Cerebellar cortex (tissue), 1 donor: ENCODE data around the gene TFEB.

Experiments
- DNase-seq: peaks from one replicate; pipeline ENCODE4 v3.0.0-alpha.2; 2015; ENCODE audit warnings: low spot score

Gene TFEB

DNA sequence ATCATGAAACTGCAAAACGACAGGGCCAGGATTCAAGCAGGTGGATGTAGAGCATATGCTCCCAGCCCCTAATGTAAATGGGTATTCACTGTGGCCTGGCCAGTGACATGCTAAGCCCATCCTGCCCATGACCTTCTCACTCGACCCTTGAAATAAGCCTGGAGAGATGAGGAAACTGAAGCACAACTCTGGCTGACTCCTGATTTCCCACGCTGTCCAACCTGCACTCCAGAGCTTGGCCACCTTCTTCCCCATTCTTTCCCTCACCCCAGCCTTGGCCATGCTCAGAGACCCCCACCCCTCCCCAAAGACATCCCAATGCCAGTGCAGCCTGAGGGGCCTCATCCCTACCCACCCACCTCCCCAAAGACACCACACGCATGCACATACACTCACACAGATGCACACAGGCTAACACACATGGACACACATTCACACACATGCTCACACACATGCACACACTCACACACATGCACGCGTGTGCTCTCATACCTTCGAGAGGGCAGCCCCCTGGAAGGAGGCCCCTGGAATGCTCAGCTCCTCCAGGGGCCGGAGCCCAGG is 12.4 kb downstream of the TFEB start:
- no peak for DNase-seq

- DNase-seq: no peak
Observed at GRCh38 chr6:41721414-41721813, 14.0 kb downstream of the TFEB start.

DNA sequence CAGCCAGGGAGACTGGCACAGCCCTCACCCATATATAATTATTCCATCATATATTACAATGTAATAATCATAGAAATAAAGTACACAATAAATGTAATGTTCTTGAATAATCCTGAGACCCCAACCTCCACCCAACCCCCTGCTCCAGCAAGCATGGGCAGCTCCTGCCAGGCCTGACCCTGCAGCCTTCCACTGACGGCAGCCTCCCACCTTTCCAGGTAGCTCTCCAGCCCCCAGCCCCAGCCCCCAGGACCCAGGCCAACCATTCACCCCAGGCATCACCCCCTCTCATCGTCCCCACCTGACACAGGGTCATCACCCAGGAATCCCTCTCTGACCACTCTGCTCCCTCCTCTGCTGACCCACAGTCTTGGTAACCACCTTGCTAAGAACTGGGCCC is 14.6 kb downstream of the TFEB start:
- DNase-seq: no peak

DNA sequence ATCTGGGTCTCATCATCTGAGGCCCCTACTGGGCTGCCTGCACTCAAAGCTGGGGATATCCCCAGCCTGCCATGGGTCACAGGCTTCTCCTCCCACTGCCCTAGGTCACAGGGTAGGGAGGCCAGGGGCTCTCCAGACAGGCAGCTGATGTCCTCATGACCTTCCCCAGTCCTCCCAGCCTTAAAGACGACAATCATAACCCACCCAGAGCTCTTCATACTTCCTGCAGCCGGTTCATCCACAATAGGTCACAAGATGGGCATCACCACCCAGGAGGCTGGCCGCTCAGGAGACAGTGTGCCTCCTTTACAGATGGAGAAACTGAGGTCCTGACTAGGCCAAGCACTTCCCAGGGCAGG is 15.2 kb downstream of the TFEB start:
- DNase-seq: no peak

- no peak for DNase-seq
Observed at GRCh38 chr6:41719436-41720261, 15.8 kb downstream of the TFEB start.

DNA sequence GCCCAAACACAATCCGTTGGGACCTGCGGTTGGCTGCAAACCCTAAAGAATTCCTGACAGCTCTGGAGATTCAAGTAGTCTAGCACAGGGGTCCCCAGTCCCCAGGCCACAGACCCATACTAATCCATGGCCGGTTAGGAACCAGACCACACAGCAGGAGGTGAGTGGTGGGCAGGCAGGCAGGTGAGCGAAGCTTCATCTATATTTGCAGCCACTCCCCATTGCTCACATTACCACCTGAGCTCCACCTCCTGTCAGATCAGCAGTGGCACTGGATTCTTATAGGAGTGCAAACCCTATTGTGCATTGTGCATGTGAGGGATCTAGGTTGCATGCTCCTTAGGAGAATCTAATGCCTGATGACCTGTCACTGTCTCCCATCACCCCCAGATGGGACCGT is 16.6 kb downstream of the TFEB start:
- DNase-seq: no peak

DNA sequence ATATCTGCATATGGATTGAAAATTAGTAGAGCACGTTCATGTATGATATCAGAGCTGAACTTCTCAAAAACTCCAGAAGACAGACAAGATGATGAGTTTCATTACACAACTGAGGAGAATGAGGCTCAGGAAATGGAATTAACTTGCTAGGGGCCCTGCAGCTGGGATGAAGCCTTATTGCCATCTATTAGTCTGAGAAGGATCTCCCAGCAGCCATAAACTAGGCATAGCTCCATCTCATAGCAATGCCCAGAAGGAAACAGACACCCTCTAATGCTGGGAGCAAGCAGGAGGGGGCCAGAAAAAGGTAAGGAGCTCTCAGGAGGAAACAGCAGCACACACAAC is 18.0 kb downstream of the TFEB start:
- DNase-seq: no peak

DNA sequence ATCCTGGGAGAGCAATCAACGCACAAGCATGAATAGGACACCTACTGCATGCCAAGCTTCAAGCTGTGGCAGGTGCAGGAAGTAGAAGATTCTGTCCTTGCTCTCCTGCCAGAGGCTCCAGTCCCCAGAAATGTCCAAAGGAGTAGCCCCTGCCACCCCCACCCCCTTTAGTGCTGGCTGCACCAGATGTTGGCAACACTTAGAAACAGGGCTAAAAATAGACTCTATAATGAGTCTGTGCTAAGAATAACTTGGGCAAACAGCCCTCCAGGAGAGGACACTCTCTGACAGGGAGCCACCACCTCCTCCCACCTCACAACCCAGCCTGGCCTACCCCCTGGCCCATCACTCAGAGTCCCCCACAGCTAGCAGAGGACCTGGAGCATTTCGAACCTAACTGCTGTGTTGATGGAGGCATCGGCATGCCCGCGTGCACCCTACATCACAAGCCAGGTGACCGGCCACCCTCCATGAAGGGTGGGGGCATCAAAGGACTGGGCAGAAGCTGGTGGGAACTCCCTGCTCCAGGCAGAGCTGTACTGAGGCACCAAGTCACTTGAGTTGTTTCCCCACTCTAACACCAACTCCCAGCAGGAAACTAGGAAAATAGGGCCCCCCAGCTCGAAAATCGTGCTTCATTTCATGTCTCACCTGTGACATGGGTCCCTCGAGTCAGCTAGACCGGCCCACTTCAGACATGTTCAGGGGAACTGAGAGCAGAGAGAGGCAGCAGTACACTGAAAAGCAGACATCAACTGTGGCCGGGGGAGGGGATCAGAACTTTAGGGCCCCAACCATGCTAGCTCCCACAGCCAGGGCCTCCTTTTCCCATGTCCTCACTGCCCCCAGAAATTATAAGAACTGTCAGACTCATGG is 18.7 kb downstream of the TFEB start:
- DNase-seq: no peak

- no peak for DNase-seq
Observed at GRCh38 chr6:41715795-41716515, 19.5 kb downstream of the TFEB start.

GRCh38 chr6:41714556-41715273 is 20.7 kb downstream of the TFEB start:
- no peak for DNase-seq

- DNase-seq: no peak
Observed at GRCh38 chr6:41713650-41714291, 21.6 kb downstream of the TFEB start.

GRCh38 chr6:41713159-41713649 is 22.2 kb downstream of the TFEB start:
- peak; percentile 82 for DNase-seq

- peak; percentile 78 for DNase-seq
Observed at GRCh38 chr6:41712651-41713103, 22.7 kb downstream of the TFEB start.

- DNase-seq: no peak
Observed at GRCh38 chr6:41711323-41712038, 23.9 kb downstream of the TFEB start.

GRCh38 chr6:41709375-41709774 is 26.0 kb downstream of the TFEB start:
- no peak for DNase-seq

- DNase-seq: no peak
Observed at GRCh38 chr6:41708856-41709255, 26.6 kb downstream of the TFEB start.

GRCh38 chr6:41707565-41708200 is 27.7 kb downstream of the TFEB start:
- DNase-seq: peak; percentile 70

GRCh38 chr6:41706876-41707564 is 28.4 kb downstream of the TFEB start:
- DNase-seq: peak; percentile 15
